RWPE2 (cell line): ENCODE results near the gene GAN.

ENCODE experiments used
- ATAC-seq: fragments of 200-7000 bp; cut with Tn5 transposase; 3 replicates; pipeline ENCODE4 v1.9.1; 2021; ENCODE audit warnings: low read depth
- DNase-seq: peaks from one replicate; pipeline ENCODE4 v3.0.0-alpha.2; 2020; ENCODE audit warnings: low spot score
- H3K27ac ChIP-seq: fragments of 450-650 bp; 2 replicates; pipeline ENCODE4 v1.5.1; 2017; ENCODE audit warnings: mild to moderate bottlenecking; ENCODE audit not compliant: poor library complexity, severe bottlenecking
- H3K27me3 ChIP-seq: fragments of 250-450 bp; sonication (Bioruptor Pico); 2 replicates; pipeline ENCODE4 v1.5.1; 2021; ENCODE audit warnings: mild to moderate bottlenecking, moderate library complexity; ENCODE audit not compliant: insufficient read depth, poor library complexity, severe bottlenecking
- H3K36me3 ChIP-seq: fragments of 250-450 bp; sonication (Bioruptor Pico); 2 replicates; pipeline ENCODE4 v1.5.1; 2020; ENCODE audit warnings: low read depth, mild to moderate bottlenecking, moderate library complexity
- H3K4me1 ChIP-seq: fragments of 250-450 bp; sonication (Bioruptor Pico); 2 replicates; pipeline ENCODE4 v1.5.1; 2021; ENCODE audit warnings: mild to moderate bottlenecking, moderate library complexity; ENCODE audit not compliant: insufficient read depth, poor library complexity, severe bottlenecking
- H3K4me3 ChIP-seq: fragments of 250-450 bp; sonication (Bioruptor Pico); 2 replicates; pipeline ENCODE4 v1.5.1; 2021; ENCODE audit warnings: mild to moderate bottlenecking, moderate library complexity; ENCODE audit not compliant: severe bottlenecking
- H3K9me3 ChIP-seq: fragments of 250-450 bp; sonication (Bioruptor Pico); 2 replicates; pipeline ENCODE4 v1.5.1; 2021; ENCODE audit warnings: mild to moderate bottlenecking, moderate library complexity; ENCODE audit not compliant: severe bottlenecking
- TF ChIP-seq, protein P1 (sequence below): fragments of 450-650 bp; IDR thresholded peaks from one replicate; pipeline ENCODE4 v1.5.1; 2017; ENCODE audit warnings: mild to moderate bottlenecking, moderate library complexity; ENCODE audit not compliant: poor library complexity, severe bottlenecking

GAN gene

DNA sequence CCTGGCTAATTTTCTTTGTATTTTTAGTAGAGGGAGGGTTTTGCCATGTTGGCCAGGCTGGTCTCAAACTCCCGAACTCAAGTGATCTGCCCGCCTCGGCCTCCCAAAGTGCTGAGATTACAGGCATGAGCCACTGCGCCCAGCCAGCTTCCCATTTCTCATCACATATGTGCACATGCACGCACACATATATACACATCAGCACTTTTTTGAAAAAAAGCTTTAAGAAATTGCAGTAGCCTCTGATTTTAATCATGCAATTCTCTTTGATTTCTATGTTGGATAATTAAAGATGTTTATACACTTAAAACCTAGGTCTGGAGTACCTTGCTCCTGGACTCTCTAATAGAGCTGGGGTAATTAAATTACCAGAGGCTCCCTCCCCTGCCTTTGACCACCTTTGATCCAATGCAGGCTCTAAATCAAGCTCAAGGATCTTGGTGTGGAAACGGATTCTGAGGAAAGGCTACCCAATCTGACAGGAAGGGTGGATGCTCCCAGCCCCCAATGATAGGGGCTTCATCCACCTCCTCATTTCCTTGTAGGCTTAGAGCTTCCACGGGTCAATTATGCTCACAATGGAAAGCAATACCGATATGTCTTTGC is 29.7 kb upstream of the GAN start:
- H3K36me3 ChIP-seq, result no peaks in the 10 kb centered on the region
- ATAC-seq (no peak), DNase-seq (no peak)
- no peaks in the 10 kb centered on the region for H3K27me3 ChIP-seq
- TF ChIP-seq, protein P1, sequence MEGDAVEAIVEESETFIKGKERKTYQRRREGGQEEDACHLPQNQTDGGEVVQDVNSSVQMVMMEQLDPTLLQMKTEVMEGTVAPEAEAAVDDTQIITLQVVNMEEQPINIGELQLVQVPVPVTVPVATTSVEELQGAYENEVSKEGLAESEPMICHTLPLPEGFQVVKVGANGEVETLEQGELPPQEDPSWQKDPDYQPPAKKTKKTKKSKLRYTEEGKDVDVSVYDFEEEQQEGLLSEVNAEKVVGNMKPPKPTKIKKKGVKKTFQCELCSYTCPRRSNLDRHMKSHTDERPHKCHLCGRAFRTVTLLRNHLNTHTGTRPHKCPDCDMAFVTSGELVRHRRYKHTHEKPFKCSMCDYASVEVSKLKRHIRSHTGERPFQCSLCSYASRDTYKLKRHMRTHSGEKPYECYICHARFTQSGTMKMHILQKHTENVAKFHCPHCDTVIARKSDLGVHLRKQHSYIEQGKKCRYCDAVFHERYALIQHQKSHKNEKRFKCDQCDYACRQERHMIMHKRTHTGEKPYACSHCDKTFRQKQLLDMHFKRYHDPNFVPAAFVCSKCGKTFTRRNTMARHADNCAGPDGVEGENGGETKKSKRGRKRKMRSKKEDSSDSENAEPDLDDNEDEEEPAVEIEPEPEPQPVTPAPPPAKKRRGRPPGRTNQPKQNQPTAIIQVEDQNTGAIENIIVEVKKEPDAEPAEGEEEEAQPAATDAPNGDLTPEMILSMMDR, result no peak
- no peak overlapping the region for H3K4me3 ChIP-seq
- H3K27ac ChIP-seq, result no peak overlapping the region
- H3K9me3 ChIP-seq, result no peaks in the 10 kb centered on the region
- H3K4me1 ChIP-seq, result peaks cover 4% of the 10 kb centered on the region

DNA sequence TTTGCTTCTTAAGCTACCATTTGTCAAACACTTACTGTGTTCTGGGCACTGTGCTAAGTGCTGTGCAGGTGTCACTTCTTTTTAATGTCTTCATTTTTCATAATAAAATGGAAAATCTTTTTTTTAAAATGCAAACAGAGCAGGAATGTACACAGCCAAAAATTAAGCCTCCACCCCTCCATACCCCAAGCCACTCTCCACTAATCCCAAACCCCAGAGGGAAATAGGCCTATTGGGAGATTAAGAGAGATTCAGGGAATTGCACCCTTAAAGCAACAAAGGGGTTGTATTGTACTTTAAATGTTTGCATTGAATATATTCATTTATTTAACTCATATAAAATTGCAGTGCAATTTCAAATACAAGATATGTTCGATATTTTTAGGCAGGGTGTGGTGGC is 28.6 kb upstream of the GAN start:
- Histone ChIP-seq H3K27ac (no peak overlapping the region), H3K9me3 (no peaks in the 10 kb centered on the region), H3K4me3 (no peak overlapping the region), H3K4me1 (no peaks in the 10 kb centered on the region), H3K27me3 (no peaks in the 10 kb centered on the region), H3K36me3 (no peaks in the 10 kb centered on the region)
- TF ChIP-seq, protein P1, result no peak
- no peak for ATAC-seq
- no peak for DNase-seq

DNA sequence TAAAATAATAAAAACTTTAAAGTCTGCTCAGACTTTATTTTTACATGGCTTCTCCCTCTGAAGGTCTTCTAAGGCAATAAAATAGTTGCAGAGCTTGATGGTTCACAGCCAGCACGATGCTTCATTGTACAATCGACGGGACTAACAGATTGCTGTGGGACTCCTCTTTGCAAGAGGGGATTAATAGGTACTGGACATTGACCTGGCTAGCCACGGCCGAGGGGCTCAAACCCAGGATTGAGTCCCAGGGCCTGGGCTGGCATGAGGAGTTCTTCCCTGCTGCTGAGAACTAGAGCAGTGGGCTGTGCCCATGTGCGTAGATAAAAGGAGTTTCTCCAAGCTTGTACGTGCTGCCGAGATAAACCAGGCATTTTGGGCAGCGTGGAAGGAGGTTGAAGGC is 23.6 kb upstream of the GAN start:
- no peak for ATAC-seq
- no peaks in the 10 kb centered on the region for H3K27me3 ChIP-seq
- TF ChIP-seq, protein P1, result no peak

DNA sequence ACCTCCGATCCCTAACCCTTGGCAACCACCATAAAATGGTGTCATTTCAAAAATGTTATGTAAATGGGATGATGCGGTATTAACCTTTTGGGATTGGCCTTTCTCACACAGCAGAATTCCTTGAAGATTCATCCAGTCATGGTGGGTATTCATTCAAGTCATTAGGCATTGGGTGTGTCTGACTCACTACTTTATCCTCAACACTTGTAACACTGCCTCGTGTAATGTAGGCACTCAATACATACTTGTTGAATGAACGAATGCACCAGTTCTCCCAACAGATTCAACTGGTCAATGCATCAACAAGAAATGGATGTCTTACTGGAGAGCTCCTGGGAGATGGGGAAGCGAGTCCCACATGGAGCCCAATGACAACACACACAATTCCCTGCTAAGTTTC is 21.8 kb upstream of the GAN start:
- no peaks in the 10 kb centered on the region for H3K27me3 ChIP-seq
- TF ChIP-seq, protein P1, result no peak
- ATAC-seq, result no peak

More for the DNA sequence above, 23.6 kb upstream of the GAN start:
- no peak overlapping the region for H3K27ac ChIP-seq
- no peaks in the 10 kb centered on the region for H3K36me3 ChIP-seq
- H3K4me3 ChIP-seq, result no peak overlapping the region
- H3K4me1 ChIP-seq, result no peaks in the 10 kb centered on the region
- H3K9me3 ChIP-seq, result no peaks in the 10 kb centered on the region
- no peak for DNase-seq

DNA sequence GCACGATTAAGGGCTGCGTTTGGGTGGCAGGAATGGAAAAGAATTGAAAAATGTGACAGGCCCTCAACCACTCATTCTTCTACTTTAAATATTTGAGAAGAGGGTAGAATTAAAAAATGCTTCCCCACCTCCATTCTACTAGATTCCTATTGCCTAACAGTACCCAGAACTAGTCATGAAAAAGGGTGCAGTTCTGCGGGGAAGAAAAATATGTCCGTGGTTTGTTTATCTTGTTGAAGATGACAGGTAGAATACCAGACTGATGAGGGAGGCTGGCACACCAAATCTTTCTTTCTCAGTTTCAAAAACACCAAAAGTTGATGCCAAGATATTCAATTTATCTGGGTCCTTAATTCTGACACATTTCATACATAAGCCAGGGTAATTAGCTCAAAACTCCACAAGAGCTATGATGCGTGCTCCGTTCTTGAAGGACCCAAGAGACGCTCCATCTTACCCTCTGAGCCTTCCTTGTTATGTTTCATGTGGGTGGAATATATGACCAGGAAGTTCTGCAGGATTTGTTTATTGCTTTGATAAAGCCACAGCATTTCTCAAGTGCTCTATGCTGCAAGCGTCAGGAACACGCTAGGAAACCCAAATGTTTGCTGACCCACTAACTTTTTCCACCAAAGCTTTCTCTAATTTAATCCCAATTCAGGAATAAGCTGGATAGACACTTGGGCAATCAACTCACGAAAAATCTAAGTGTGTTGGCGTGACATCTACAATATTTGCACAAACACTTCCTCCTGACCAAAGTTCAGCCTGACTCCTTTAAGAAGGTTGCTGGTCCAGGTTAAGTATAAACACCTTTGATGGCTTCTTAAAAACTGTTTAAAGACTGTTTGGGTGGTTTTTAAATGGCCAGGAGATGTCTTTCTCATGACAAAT is 20.6 kb upstream of the GAN start:
- no peaks in the 10 kb centered on the region for H3K27me3 ChIP-seq
- peak; percentile 56; the same call in 1 of the 3 replicates for ATAC-seq
- no peaks in the 10 kb centered on the region for H3K9me3 ChIP-seq
- no peak overlapping the region for H3K27ac ChIP-seq
- TF ChIP-seq, protein P1, result no peak
- DNase-seq, result no peak
- H3K4me1 ChIP-seq, result no peaks in the 10 kb centered on the region
- no peaks in the 10 kb centered on the region for H3K36me3 ChIP-seq
- no peak overlapping the region for H3K4me3 ChIP-seq

More for the DNA sequence above, 21.8 kb upstream of the GAN start:
- H3K4me1 ChIP-seq, result no peaks in the 10 kb centered on the region
- no peaks in the 10 kb centered on the region for H3K9me3 ChIP-seq
- no peak overlapping the region for H3K4me3 ChIP-seq
- no peak for DNase-seq
- no peak overlapping the region for H3K27ac ChIP-seq
- H3K36me3 ChIP-seq, result no peaks in the 10 kb centered on the region
